HepG2 (cell line): ENCODE results near the gene CST4. TPM values are rescaled to one million over a fixed set of nuclear protein-coding genes. Genes with fewer than 3 reads are reported as not detected.

Experiments
- CEBPB ChIP-seq: IDR thresholded peaks from 2 replicates; pipeline ENCODE4 v1.6.1; 2011; ENCODE audit warnings: low read depth, low read length, improper control_type of control experiment, borderline replicate concordance
- GTF3A ChIP-seq: sonication (generic); formaldehyde crosslinking; conservative IDR thresholded peaks from 2 replicates; pipeline ENCODE4 v1.4.0; 2020; ENCODE audit warnings: mild to moderate bottlenecking, missing genetic modification reagents
- HNRNPL ChIP-seq: fragments of 200-400 bp; formaldehyde crosslinking; IDR thresholded peaks from 2 replicates; pipeline ENCODE4 v1.6.1; 2017; ENCODE audit warnings: mild to moderate bottlenecking, low read depth, low read length
- NAIF1 ChIP-seq: sonication (generic); formaldehyde crosslinking; IDR thresholded peaks from 2 replicates; pipeline ENCODE4 v1.5.0; 2020; ENCODE audit warnings: mild to moderate bottlenecking, missing genetic modification reagents, borderline replicate concordance
- RBM22 ChIP-seq: fragments of 200-400 bp; formaldehyde crosslinking; optimal IDR thresholded peaks from 2 replicates; pipeline ENCODE3; 2017; ENCODE audit warnings: mild to moderate bottlenecking, low read length, moderate library complexity
- RNF2 ChIP-seq: fragments of 450-650 bp; conservative IDR thresholded peaks from 2 replicates; pipeline ENCODE4 v1.6.1; 2016; ENCODE audit warnings: low read depth
- TARDBP ChIP-seq: sonication (generic); formaldehyde crosslinking; IDR thresholded peaks from 2 replicates; pipeline ENCODE4 v1.8.0; 2022; ENCODE audit warnings: mild to moderate bottlenecking, missing genetic modification reagents
- YY1 ChIP-seq: IDR thresholded peaks from 2 replicates; pipeline ENCODE4 v1.6.1; 2011; ENCODE audit warnings: low read length, low read depth, moderate library complexity, mild to moderate bottlenecking; ENCODE audit not compliant: insufficient read depth, insufficient replicate concordance
- ZBTB42 ChIP-seq: sonication (generic); formaldehyde crosslinking; IDR thresholded peaks from 2 replicates; pipeline ENCODE4 v1.5.0; 2020; ENCODE audit warnings: mild to moderate bottlenecking, missing genetic modification reagents
- ZBTB7B ChIP-seq: sonication (generic); formaldehyde crosslinking; IDR thresholded peaks from 2 replicates; pipeline ENCODE4 v1.4.0; 2020; ENCODE audit warnings: missing genetic modification reagents
- ZNF317 ChIP-seq: sonication (generic); formaldehyde crosslinking; IDR thresholded peaks from 2 replicates; pipeline ENCODE4 v1.5.0; 2020; ENCODE audit warnings: mild to moderate bottlenecking, missing genetic modification reagents
- ZNF460 ChIP-seq: sonication (generic); formaldehyde crosslinking; IDR thresholded peaks from 2 replicates; pipeline ENCODE4 v1.5.1; 2020; ENCODE audit warnings: missing genetic modification reagents, mild to moderate bottlenecking, borderline replicate concordance
- ZNF557 ChIP-seq: sonication (generic); formaldehyde crosslinking; IDR thresholded peaks from 2 replicates; pipeline ENCODE4 v1.4.0; 2020; ENCODE audit warnings: missing genetic modification reagents
- ZNF572 ChIP-seq: sonication (generic); formaldehyde crosslinking; IDR thresholded peaks from 2 replicates; pipeline ENCODE4 v1.5.1; 2020; ENCODE audit warnings: mild to moderate bottlenecking, missing genetic modification reagents
- ZNF768 ChIP-seq: sonication (generic); formaldehyde crosslinking; IDR thresholded peaks from 2 replicates; pipeline ENCODE4 v1.4.0; 2020; ENCODE audit warnings: missing genetic modification reagents
- polyA plus RNA-seq, 8 experiments: library from polyadenylated mRNA; depleted of rRNA in 3 of 8; stranded (reverse) in 7 of 8; unstranded in 1 of 8; fragments of >200 nt; fragmentation: Illumina TruSeq in 4 of 8; extraction: Trizol in 4 of 8; gene quantifications; 2 replicates each; pipeline versions ENCODE4 v1.2.1 to v1.2.3, GENCODE V29; 2011 to 2016; ENCODE audit warnings: low read depth in 4 of 8, missing spikeins in 1 of 8, mixed read lengths in 1 of 8; ENCODE audit not compliant: insufficient read depth in 1 of 8
- total RNA-seq, 5 experiments: library from RNA; depleted of rRNA; stranded (reverse); fragments of >200 nt; fragmentation: Illumina TruSeq; extraction: Trizol; gene quantifications; 2 replicates each; pipeline ENCODE4 v1.2.3, GENCODE V29; 2016; ENCODE audit warnings: low read depth in 1 of 5
- TF ChIP-seq, protein P1 (sequence below): sonication (generic); formaldehyde crosslinking; conservative IDR thresholded peaks from 2 replicates; pipeline ENCODE4 v1.8.0; 2022; ENCODE audit warnings: mild to moderate bottlenecking, moderate library complexity, missing genetic modification reagents
- TF ChIP-seq, protein P2 (sequence below): sonication (generic); formaldehyde crosslinking; IDR thresholded peaks from 2 replicates; pipeline ENCODE4 v1.5.1; 2020; ENCODE audit warnings: missing genetic modification reagents, mild to moderate bottlenecking, borderline replicate concordance
- TF ChIP-seq, protein P3 (sequence below): sonication (generic); formaldehyde crosslinking; IDR thresholded peaks from 2 replicates; pipeline ENCODE4 v1.4.0; 2020; ENCODE audit warnings: missing genetic modification reagents, mild to moderate bottlenecking, borderline replicate concordance
- TF ChIP-seq, protein P4 (sequence below): sonication (generic); formaldehyde crosslinking; IDR thresholded peaks from 2 replicates; pipeline ENCODE4 v1.5.0; 2020; ENCODE audit warnings: missing genetic modification reagents, mild to moderate bottlenecking, borderline replicate concordance
- TF ChIP-seq, protein P5 (sequence below): sonication (generic); formaldehyde crosslinking; IDR thresholded peaks from 2 replicates; pipeline ENCODE4 v1.5.0; 2020; ENCODE audit warnings: mild to moderate bottlenecking, missing genetic modification reagents, moderate library complexity

The CST4 gene
- total and polyA plus RNA-seq, 2 of the 13 experiments (the other 11 are each of a cell fraction or from before 2014, with no cell fraction given), result not detected

DNA sequence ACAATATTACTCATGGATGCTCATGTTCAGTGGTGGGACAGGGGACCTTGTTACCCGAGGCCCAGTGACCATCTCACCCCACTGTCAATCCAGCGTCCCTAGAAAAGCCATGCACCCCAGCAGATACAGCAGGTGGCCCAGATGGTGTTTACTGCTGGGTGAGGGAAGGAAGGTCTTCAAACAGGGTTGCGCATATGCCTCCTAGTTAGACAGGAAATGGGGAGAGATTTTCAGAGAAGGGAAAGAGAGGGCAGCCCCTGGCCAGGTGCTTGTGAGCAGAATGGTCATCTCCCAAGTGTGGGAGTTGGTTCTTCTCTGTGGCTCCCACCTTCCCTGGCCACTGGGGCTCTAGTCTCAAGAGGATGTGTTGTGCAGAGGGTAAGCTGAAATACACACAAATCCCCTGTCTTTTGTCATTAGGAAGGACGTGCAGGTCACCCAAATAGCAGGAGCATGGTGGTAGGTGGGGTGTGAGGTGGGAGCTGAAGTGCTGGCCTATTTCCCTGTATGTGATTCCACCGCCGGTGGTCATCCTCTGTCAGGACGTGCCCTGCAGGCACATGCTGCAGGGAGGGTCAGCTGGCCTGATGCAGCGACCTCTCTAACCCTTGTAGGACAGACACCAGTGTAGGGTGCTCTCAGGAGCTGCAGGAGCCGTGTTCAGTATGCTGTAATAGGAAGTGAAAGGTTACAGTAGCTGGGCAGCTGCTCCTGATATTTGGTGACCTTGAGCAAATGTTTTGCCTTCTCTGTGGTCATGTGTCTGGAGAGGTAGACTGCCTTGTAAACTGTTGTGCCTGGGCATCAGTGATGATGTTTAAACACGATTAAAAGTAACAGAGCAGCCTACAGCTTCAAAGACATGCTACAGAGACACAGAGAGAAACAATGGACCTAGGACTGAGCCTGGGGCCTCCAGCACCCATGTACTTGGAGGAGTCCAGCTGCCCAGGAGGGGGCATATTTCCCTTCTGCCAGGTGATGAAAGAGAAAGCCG, 47.9 kb downstream of the CST4 start (continued):
- TF ChIP-seq, protein P1, sequence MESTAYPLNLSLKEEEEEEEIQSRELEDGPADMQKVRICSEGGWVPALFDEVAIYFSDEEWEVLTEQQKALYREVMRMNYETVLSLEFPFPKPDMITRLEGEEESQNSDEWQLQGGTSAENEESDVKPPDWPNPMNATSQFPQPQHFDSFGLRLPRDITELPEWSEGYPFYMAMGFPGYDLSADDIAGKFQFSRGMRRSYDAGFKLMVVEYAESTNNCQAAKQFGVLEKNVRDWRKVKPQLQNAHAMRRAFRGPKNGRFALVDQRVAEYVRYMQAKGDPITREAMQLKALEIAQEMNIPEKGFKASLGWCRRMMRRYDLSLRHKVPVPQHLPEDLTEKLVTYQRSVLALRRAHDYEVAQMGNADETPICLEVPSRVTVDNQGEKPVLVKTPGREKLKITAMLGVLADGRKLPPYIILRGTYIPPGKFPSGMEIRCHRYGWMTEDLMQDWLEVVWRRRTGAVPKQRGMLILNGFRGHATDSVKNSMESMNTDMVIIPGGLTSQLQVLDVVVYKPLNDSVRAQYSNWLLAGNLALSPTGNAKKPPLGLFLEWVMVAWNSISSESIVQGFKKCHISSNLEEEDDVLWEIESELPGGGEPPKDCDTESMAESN (CRISPR knock-in tag), result 0 out of 2 replicates have a peak, but pooled peaks have one; percentile 10
- TF ChIP-seq RNF2 (0 out of 2 replicates have a peak, but pooled peaks have one; percentile 19), ZBTB7B (CRISPR knock-in tag) (no peak), GTF3A (CRISPR knock-in tag) (no peak), ZNF557 (CRISPR knock-in tag) (no peak), ZNF317 (CRISPR knock-in tag) (no peak), CEBPB (0 out of 2 replicates have a peak, but pooled peaks have one; percentile 24), TARDBP (CRISPR knock-in tag) (peak; percentile 91), ZNF768 (CRISPR knock-in tag) (peak; percentile 60), ZNF572 (peak; percentile 69; the same call in 1 of the 2 replicates), YY1 (no peak), HNRNPL (no peak), NAIF1 (CRISPR knock-in tag) (no peak), ZNF460 (CRISPR knock-in tag) (no peak), ZBTB42 (CRISPR knock-in tag) (0 out of 2 replicates have a peak, but pooled peaks have one; percentile 58), RBM22 (no peak)
- TF ChIP-seq, protein P2, sequence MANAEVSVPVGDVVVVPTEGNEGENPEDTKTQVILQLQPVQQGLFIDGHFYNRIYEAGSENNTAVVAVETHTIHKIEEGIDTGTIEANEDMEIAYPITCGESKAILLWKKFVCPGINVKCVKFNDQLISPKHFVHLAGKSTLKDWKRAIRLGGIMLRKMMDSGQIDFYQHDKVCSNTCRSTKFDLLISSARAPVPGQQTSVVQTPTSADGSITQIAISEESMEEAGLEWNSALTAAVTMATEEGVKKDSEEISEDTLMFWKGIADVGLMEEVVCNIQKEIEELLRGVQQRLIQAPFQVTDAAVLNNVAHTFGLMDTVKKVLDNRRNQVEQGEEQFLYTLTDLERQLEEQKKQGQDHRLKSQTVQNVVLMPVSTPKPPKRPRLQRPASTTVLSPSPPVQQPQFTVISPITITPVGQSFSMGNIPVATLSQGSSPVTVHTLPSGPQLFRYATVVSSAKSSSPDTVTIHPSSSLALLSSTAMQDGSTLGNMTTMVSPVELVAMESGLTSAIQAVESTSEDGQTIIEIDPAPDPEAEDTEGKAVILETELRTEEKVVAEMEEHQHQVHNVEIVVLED, result no peak; the same call in 1 of the 2 replicates
- TF ChIP-seq, protein P3, sequence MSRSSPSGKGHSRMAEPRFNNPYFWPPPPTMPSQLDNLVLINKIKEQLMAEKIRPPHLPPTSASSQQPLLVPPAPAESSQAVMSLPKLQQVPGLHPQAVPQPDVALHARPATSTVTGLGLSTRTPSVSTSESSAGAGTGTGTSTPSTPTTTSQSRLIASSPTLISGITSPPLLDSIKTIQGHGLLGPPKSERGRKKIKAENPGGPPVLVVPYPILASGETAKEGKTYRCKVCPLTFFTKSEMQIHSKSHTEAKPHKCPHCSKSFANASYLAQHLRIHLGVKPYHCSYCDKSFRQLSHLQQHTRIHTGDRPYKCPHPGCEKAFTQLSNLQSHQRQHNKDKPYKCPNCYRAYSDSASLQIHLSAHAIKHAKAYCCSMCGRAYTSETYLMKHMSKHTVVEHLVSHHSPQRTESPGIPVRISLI (CRISPR knock-in tag), result no peak
- TF ChIP-seq, protein P4, sequence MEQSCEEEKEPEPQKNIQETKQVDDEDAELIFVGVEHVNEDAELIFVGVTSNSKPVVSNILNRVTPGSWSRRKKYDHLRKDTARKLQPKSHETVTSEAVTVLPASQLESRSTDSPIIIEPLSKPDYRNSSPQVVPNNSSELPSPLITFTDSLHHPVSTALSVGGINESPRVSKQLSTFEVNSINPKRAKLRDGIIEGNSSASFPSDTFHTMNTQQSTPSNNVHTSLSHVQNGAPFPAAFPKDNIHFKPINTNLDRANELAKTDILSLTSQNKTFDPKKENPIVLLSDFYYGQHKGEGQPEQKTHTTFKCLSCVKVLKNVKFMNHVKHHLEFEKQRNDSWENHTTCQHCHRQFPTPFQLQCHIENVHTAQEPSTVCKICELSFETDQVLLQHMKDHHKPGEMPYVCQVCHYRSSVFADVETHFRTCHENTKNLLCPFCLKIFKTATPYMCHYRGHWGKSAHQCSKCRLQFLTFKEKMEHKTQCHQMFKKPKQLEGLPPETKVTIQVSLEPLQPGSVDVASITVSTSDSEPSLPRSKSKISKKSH (CRISPR knock-in tag), result 0 out of 2 replicates have a peak, but pooled peaks have one; percentile 36
- TF ChIP-seq, protein P5, sequence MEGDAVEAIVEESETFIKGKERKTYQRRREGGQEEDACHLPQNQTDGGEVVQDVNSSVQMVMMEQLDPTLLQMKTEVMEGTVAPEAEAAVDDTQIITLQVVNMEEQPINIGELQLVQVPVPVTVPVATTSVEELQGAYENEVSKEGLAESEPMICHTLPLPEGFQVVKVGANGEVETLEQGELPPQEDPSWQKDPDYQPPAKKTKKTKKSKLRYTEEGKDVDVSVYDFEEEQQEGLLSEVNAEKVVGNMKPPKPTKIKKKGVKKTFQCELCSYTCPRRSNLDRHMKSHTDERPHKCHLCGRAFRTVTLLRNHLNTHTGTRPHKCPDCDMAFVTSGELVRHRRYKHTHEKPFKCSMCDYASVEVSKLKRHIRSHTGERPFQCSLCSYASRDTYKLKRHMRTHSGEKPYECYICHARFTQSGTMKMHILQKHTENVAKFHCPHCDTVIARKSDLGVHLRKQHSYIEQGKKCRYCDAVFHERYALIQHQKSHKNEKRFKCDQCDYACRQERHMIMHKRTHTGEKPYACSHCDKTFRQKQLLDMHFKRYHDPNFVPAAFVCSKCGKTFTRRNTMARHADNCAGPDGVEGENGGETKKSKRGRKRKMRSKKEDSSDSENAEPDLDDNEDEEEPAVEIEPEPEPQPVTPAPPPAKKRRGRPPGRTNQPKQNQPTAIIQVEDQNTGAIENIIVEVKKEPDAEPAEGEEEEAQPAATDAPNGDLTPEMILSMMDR (CRISPR knock-in tag), result peak; percentile 58
